Left cardiac atrium (tissue), 4 donors: ENCODE results near the gene PKHD1. TPM values are rescaled to one million over a fixed set of nuclear protein-coding genes. Genes with fewer than 3 reads are reported as not detected.

Experiments
- ATAC-seq, 2 donors: fragments of 200-7000 bp; cut with Tn5 transposase; one replicate each; pipeline ENCODE4 v1.9.1; 2020; ENCODE audit warnings: mild to moderate bottlenecking in 2 of 2, moderate library complexity in 2 of 2
- DNase-seq: peaks from one replicate; pipeline ENCODE4 v3.0.0-alpha.2; 2020
- intact Hi-C, 2 donors: fragments of 100-400 bp; cut with DNase I; formaldehyde crosslinking; loops; one replicate each; pipeline versions ENCODE4 v1.14.1 to v1.15.1; 2022 to 2023
- total RNA-seq, 2 donors: library from RNA; stranded (reverse); fragmentation: NEBNext Ultra II Directional; extraction: Animal tissue kit (Norgen Biotek cat#: 25700); gene quantifications; one replicate each; pipeline ENCODE4 v1.2.1, GENCODE V29; 2021
- donor health status: DM: no; HTN: yes; CAD: no.
- donor health status: DM: no; HTN: yes; CAD: no; lungs with severe emphysema.
- donor health status: DM: yes; HTN: yes; CAD: no.
- donor health status: Dilated cardiomyopathy.

Gene PKHD1
- total RNA-seq, 2 donors from 2014 or later = not detected

DNA sequence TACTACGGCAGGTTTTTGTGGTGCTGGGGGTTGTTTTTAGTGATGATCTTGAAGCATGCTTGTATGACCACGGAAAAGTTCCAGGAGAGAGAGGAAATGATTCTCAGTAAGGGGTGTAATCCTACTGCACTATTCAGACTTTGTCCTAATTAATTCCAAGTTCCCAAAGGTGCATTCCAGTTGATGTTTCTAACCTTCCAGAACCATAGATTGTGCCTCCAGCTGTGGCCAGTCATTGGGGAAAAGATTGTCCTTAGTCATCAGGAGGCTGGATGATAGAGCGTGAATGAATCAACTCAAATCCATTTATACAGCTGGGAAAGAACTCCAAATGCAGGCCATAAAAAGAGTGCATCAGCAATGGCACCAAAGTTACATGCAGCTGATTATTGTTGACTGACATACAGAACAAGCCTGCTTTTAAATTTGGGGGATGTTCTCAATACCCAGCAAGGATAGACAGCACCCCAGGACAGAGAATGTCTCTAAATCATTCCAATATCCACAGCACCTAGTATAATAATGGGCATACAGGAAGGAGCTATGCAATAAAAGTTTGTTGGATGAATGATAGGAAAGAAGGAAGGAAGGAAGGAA is 27.8 kb upstream of the PKHD1 start:
- no peak for DNase-seq
- no peak for ATAC-seq
- intact Hi-C loops = no loop called here

DNA sequence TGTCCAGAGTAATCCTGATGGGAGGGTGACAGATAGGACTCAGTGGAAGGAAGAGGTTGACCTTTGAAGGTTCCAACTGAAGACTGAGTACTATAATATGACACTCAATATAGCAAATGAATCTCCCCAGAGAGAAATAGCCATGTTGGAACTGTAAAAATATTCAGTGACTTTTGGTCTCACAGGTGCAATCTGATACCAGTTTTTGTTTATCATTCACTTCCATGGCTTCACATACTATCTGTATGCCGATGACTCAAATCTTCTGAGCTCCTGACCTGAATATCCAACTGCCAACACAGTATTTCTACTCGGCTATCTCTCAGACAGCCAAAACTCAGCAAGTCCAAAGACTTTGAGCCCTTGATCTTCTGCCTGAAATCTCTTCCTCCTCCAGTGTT is 21.8 kb upstream of the PKHD1 start:
- intact Hi-C loops = no loop called here
- no peak for ATAC-seq
- no peak for DNase-seq

DNA sequence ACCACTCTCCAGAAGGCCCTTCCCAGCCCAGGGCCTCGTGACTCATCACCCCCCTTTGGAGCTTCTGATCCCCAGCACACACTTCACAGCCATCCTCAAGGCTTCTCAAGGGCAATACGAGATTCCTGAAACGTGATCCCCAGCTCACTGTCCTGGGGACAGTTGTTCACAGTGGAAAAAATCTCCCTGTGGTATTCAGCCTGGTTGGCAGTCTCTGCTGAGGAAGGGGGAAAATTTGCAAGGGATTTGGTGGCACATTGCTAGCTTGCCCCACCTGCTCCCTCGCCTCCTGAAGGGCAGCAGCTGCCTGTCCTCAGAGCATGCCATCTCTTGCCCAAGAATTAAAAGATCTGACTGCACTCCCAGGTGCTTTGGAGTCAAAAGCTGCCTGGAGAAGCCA is 20.7 kb upstream of the PKHD1 start:
- no peak for ATAC-seq
- intact Hi-C loops = no loop called here
- DNase-seq = no peak

DNA sequence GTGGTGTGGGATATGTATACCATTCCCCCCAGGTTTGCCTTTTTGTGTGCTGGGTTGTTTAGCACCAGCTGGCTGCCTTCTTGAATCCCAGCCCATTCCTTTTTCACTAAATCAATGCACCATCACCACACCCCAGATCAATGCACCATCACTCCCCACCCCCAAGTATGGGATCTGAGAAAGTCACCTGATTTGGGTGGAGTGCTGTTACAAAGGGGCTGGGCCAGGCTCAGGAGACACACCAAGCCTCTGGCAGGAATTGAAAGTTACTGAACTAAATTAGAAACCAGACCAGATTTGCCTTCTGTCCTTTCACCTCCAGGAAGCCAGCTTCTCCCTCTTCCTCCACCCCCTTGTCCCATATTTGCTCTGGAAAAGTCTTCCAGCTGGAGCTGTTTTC is 19.6 kb upstream of the PKHD1 start:
- no peak for DNase-seq
- intact Hi-C loops = no loop called here
- no peak for ATAC-seq

DNA sequence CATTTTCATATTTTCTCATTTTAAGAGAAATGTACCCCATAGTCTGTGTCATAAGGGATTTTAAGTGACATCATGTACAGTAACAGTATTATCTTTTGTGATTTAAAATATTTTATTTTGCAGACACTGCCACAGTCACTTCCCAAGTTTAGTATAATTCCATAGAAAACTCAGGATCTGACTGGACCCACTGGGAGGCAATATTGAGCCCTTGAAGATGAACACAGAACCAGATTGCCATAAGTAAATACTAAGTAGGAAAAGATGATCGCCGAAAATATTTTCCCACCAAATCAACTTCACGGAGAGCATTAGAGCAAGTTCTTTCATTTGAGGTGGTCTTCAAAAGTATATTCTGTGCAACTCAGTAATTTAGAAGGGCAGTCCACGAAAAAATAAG is 17.6 kb upstream of the PKHD1 start:
- ATAC-seq (no peak), DNase-seq (no peak)
- intact Hi-C loops = no loop called here

DNA sequence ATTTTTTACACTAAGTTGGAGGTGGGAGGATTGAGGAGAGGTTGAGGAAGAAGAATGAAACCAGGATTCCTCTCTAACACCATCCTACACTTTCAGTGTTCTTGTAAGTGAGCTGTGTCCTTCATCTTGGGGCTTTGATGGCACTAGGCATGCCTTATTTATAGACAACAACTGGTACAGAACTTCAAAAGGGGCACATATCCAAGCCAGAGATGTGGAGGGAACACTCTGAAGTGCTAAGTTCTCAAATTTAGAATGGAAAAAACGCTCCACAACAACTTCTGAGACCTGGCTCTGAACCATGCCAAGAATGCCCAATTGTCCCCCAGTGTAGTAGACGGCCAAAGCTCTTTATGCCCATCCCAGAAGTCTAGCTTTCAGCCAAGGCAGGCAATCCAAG is 16.2 kb upstream of the PKHD1 start:
- intact Hi-C loops = no loop called here
- DNase-seq (no peak), ATAC-seq (no peak)

DNA sequence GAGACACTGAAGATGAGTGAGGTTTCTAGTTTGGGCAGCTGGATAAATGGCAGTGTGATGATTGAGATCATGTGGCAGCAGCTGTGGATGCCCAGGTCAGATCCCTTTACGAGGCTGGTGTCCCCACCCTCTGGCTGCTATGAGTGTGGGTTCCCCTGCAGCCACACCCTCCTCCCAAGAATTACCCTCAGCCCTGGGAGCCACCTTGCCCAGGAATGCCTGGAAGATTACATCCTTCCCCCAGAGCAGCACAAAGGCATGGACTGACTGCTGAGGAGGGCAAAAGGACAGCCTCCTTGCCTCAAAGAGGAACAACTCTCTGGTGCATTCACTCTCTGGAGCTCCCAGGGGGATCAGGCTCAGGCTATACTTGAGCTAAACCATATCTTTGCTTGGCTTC is 15.0 kb upstream of the PKHD1 start:
- intact Hi-C loops = no loop called here
- DNase-seq (no peak), ATAC-seq (no peak)

DNA sequence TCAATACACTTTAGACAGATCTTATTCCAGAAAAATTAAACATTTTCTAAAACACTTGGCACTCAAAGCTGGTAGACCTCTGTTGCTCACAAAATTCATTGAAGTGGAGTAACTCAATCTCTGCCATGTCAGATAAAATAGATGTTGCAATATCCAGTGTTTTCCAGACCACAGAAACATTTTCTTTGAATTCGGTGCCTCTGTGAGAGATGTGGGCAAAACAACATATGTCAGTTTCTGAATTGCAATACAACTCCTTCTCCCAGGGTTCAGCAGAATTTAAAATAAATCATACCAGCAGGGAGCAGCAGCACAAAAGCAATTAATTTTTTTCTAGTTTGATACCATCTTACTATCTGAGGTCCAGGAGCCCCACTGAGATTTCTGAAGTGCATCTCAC is 11.3 kb upstream of the PKHD1 start:
- intact Hi-C loops = no loop called here
- ATAC-seq = no peak
- DNase-seq = no peak

DNA sequence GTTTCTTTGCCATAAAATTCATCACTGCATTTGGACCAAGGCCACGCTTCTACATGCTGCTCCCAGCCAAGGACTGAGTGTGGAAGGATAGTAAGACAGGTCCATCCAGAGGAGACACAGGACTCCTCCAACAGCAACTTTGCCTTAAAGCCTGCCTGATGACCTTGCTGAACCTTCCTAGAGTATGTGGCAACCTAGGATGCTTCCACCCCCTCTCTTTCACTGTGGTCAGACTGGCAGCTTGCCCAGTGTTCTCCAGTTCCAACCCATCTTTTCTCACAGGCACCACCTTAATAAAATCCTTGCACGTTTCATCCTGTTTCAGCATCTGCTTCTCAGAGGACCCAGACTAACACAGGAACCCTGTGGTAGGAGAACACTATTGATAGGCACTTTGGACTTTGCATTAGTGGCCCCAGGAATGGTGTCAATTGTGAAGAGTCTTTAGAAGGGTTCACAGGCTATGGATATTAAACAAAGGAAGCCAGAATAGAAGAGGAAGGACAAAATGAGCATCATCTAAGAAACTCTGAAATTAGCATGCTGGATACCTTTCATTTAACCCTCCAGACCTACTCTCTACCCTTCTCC is 2.4 kb upstream of the PKHD1 start:
- intact Hi-C loops = loop anchor here in 1 of 2 donors (10.0 kb wide), 1 partner anchor 165 kb away; no protein-coding TSS in a partner anchor
- ATAC-seq (no peak), DNase-seq (no peak)

DNA sequence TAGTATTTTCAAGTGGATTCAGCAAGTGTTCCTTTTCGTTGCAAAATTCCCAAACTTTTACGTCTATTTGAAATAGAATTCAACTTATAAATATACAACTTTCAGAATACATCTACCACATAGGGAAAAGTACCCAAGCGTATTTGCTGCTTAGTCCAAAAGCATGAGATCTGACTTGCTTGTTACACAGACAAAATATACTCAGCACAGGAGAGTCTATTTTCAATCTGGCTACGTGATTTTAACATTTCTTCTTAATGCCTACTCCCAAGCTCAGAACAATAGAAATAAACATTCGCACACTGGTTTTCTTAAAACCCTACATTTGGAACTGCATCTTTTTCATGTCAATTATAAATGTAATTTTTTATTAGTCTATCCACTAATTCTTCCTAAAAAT is 672 bp downstream of the PKHD1 start:
- intact Hi-C loops = loop anchor here in 1 of 2 donors (10.0 kb wide), 1 partner anchor 168 kb away; no protein-coding TSS in a partner anchor
- no peak for ATAC-seq
- DNase-seq = no peak

DNA sequence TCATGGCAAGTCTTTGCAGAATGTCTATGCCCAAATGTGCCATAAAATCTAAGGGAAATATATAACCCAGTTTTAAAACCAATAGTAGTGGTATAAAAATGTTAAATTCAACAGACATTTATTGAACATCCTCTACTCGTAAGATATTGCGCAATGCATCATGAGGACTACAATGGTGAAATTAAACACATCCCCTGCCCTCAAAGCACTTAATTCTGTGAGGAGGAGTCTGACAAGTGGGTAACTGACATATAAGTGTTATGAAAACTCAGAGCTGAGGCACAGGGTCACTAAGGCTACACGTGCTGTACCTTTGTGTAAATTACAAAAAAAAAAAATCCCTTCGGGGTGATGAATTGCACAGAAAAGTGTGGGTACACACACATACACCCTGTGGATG is 6.2 kb downstream of the PKHD1 start:
- DNase-seq (no peak), ATAC-seq (no peak)
- intact Hi-C loops = loop anchor here in 1 of 2 donors (10.0 kb wide), 1 partner anchor 174 kb away; no protein-coding TSS in a partner anchor

DNA sequence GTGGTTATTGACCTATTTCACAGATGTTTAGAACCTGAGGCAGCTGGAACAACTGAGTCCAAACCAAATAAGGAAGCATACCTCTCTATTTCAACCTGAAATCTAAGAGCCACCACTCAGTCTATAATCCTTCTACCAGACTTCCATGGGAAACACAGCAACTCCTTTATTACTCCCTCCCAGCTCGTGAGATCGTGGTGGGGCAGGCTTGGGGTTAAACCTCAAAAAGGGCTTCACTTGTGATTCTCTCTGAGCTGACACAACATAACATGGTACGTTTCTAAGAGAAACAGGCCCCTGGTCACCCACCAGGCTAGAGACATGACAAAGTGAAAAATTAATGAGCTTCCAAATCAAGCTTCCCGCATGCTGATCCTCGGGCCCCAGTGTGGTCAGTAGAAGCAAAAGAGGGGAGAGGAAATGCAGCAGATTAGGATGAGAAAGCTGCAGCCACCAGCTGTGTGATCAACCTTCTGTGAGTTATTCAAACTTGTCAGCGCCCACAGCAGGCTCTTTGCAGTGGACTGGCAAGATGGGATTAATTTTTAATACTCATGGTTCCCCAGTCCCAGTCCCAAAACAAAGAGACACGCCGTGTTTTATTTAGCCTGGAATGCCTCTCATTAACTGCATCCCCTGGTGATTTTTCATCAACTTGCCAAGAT is 9.3 kb downstream of the PKHD1 start:
- ATAC-seq = no peak
- DNase-seq = no peak
- intact Hi-C loops = no loop called here

DNA sequence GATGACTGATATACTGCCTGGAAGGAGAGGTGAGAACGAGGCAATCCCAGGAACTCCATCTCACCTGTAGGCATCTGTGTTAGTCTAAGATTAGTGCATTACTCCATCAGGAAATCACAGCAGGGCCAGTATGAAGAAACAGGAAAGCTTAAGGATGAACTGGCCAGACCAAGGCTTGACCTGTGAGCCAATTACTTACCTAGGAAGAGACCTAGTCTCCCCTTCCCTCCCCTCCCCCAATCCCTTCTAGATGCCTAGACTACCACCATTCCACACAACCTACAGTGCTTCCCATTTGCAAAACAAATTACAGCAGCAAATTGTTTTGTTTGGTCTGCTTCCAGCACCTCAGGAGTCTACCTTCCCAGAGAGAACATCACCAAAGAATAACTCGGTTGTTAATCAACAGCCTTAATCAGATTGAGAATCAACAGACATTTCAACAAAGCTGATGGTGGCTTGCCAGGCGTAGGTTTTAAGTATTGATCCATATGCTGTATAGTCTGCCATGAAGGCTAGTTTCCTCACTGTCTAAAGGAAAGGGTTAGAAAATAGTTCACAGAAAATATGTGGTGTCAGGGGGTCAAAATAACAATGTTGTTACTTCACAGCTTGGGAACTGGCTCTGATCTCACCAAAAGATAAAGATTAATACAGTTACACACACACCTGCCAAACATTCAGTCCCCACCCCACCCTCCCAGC is 10.1 kb downstream of the PKHD1 start:
- DNase-seq = no peak
- ATAC-seq = no peak
- intact Hi-C loops = no loop called here

DNA sequence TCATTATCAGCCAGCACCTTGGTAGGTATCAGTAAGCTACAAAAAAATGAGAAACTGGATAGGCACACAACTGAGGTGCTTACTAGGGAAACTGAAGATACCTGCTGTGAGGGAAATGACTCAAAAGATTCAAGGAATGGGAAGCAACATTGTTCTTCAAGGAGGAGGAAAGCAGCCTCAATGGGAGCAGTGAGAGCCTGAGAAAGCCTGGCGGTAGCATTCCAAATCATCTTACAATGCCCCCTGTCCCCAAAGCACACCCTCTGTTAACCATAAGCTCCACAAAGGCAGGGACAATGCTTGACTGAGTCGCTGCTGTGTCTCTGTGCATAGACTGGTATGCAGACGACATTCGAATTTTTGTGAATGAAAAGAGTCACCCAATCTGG is 10.6 kb downstream of the PKHD1 start:
- intact Hi-C loops = no loop called here
- ATAC-seq = no peak

DNA sequence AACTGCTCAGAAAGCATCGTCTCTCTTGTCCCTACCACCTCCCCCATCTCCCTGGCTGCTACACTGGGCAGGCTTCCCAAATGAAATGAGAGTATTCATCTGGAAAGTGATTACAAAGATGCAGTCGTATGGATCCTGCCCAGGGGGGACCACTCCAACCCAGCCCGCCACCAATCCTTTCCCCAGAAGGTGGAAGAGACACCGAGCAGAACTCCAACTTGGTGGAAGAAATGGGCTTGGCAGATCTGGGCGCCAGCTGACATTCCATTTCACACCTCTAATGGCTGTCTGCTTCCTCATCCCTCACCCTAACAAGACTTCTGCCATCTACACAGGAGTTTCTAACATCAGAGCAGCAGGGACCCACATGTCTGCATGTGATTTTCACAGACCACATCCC is 12.7 kb downstream of the PKHD1 start:
- ATAC-seq = no peak
- intact Hi-C loops = no loop called here

More for the DNA sequence above, 10.6 kb downstream of the PKHD1 start:
- DNase-seq = no peak

DNA sequence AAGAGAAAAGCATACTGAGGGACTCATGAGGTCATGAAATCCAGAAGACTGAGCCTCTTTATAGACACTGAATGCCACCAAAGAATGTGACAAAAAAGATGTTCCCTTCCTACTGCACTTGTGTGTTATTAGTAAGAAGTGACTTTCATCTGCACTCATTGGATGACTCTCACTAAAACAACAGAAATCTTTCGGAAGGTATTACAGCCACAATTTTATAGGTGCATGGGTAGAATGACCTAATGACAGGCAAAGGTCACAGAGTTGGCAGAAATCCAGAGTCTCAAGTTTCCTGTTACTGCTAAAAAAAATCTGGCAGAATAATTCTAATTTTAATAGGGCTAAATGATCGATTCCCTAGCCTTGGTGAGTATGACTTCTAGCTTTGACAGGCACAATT is 13.3 kb downstream of the PKHD1 start:
- intact Hi-C loops = no loop called here
- no peak for ATAC-seq
- no peak for DNase-seq

More for the DNA sequence above, 12.7 kb downstream of the PKHD1 start:
- DNase-seq = no peak

DNA sequence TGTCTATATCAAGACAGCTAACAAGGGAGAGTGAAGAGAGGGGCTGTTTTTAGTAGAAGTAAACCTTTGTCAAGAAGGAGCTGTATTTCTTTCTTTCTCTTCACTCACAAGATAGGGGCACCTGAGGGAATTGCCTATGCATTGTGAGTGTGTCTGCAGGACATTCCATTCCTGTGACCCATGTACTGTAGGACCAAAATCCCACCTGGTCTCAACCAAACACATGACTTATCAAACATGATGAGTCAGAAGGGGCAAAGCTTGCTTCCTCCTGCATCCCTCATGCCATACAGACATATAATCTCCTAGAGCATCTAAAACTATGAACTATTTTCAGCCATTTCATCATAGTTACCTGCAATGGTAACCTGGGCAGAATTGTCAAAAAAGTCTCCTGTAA is 21.8 kb downstream of the PKHD1 start:
- intact Hi-C loops = no loop called here
- no peak for ATAC-seq
- DNase-seq = no peak

DNA sequence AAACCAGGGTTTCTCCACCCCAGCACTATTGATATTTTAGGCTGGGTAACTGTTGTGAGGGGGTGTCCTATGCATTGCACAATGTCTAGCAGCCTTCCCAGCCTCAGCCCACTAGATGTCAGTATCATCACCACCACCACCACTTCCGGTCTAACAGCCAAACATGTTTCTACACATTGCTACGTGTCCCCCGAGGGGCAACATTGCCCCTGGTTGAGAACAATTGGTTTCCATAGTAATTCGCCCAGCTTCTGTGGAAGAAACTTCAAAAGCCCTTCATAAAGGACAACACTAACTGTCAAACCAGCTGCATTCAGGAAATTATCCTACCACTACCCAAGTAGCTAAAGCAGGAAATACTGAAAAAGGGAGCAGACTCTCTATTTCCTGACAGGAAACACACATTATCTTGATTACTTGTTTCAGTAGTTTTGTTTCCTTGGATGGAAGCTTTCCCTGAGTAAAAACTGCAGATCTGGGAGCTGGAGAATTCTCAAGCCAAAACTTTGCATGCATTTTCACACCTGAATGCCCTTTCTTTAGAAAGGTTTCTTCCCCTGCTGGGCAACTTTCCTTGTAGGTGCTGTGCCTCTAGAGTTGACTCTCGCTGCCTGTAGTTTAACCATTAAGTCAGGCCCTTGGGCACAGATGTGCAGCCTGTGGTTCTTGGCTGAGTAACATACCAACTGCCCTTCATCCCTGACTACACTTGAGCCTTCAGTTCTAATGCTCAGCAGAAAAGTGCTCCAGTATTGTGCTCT is 23.6 kb downstream of the PKHD1 start:
- peak in 1 of 2 donors; percentile 62 for ATAC-seq
- intact Hi-C loops = no loop called here
- DNase-seq = peak; percentile 25

DNA sequence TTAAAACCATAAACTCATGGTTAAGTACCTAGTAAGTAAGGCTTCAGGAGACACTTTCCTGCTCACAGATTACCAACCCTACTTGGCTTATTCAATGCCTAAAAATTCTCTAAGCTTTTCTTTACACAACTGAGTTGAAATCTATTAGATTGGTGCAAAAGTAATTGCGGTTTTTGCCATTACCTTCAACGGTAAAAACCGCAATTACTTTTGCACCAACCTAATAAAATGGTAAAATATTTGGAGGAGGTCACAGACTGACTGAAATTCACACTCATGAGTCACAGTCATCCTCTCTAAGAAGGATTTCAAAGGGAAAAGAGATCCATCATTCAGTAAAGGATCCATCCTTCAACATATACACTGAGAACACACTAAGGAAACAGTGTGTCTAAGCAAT is 25.9 kb downstream of the PKHD1 start:
- no peak for DNase-seq

DNA sequence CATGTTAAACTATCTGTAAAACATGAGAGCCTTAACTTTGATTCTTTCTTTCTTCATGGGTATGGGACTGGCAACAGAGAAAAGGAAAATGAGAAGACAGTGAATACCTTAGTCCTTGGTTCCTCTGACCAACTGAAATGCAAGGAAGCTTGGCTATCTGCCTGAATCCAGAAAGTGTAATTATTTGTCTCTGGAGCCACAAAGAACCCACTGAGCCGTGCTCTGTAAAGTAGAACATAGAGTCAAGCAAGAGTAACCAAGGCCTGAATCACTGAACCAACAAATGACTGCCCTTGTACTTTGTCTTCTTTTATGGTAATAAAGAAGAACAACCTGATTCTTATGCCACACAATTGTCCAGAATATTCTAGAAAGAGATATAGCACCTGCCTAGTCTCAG is 27.6 kb downstream of the PKHD1 start:
- intact Hi-C loops = no loop called here
- ATAC-seq = no peak
- no peak for DNase-seq

More for the DNA sequence above, 25.9 kb downstream of the PKHD1 start:
- ATAC-seq = no peak
- intact Hi-C loops = no loop called here
